ENCODE data around the gene ADAMTS12.

Gene ADAMTS12

GRCh38 chr5:33675958-33676464, 215.8 kb downstream of the ADAMTS12 start:
- H3K4me1 ChIP-seq, result no peaks in the 10 kb centered on the region
- no peaks in the 10 kb centered on the region for H3K27me3 ChIP-seq
- H3K36me3 ChIP-seq, result no peaks in the 10 kb centered on the region
- no peak overlapping the region for H3K4me3 ChIP-seq
- DNase-seq, result no peak
- no peak for TF ChIP-seq CTCF (IDR thresholded peaks at IDR 0.05)
- intact Hi-C loops (cut with DNase I; ENCODE audit: low total_unique reads), result no loop called here
- H3K27ac ChIP-seq, result no peak overlapping the region
- H3K9me3 ChIP-seq, result no peaks in the 10 kb centered on the region

GRCh38 chr5:33671700-33672291, 220.0 kb downstream of the ADAMTS12 start:
- no peak for TF ChIP-seq CTCF (IDR thresholded peaks at IDR 0.05)
- intact Hi-C loops (cut with DNase I; ENCODE audit: low total_unique reads), result no loop called here

GRCh38 chr5:33662722-33663427, 228.9 kb downstream of the ADAMTS12 start:
- Histone ChIP-seq H3K9me3 (no peaks in the 10 kb centered on the region), H3K36me3 (peaks cover 0 to 23% (median 4%) of the 10 kb centered on the region in 3 donors), H3K4me1 (no peaks in the 10 kb centered on the region), H3K27ac (no peak overlapping the region), H3K27me3 (no peaks in the 10 kb centered on the region), H3K4me3 (no peak overlapping the region)
- intact Hi-C loops (cut with DNase I; ENCODE audit: low total_unique reads), result no loop called here
- no peak for TF ChIP-seq CTCF (IDR thresholded peaks at IDR 0.05)
- DNase-seq, result no peak

More at GRCh38 chr5:33671700-33672291, 220.0 kb downstream of the ADAMTS12 start:
- Histone ChIP-seq H3K4me1 (no peaks in the 10 kb centered on the region), H3K36me3 (no peaks in the 10 kb centered on the region), H3K9me3 (no peaks in the 10 kb centered on the region), H3K27me3 (no peaks in the 10 kb centered on the region), H3K27ac (no peak overlapping the region), H3K4me3 (no peak overlapping the region)
- no peak for DNase-seq

- H3K4me1 ChIP-seq, result no peaks in the 10 kb centered on the region
- H3K4me3 ChIP-seq, result no peak overlapping the region
- intact Hi-C loops (cut with DNase I; ENCODE audit: low total_unique reads), result no loop called here
- DNase-seq, result no peak
- peaks cover 0 to 32% (median 4%) of the 10 kb centered on the region in 3 donors for H3K36me3 ChIP-seq
- no peaks in the 10 kb centered on the region for H3K9me3 ChIP-seq
- TF ChIP-seq CTCF (IDR thresholded peaks at IDR 0.05), result no peak
- H3K27me3 ChIP-seq, result no peaks in the 10 kb centered on the region
- no peak overlapping the region for H3K27ac ChIP-seq
These were observed 232.1 kb downstream of the ADAMTS12 start for GRCh38 chr5:33659526-33660169.

GRCh38 chr5:33657804-33658440, 233.9 kb downstream of the ADAMTS12 start:
- no peaks in the 10 kb centered on the region for H3K27me3 ChIP-seq
- intact Hi-C loops (cut with DNase I; ENCODE audit: low total_unique reads), result no loop called here
- H3K4me3 ChIP-seq, result no peak overlapping the region
- TF ChIP-seq CTCF (IDR thresholded peaks at IDR 0.05), result no peak
- no peaks in the 10 kb centered on the region for H3K9me3 ChIP-seq
- no peak overlapping the region for H3K27ac ChIP-seq
- no peaks in the 10 kb centered on the region for H3K4me1 ChIP-seq
- no peak for DNase-seq
- H3K36me3 ChIP-seq, result peaks cover 0 to 32% (median 4%) of the 10 kb centered on the region in 3 donors

All from tibial artery (tissue), 4 donors.